GM23248 (cell line): ENCODE data around the gene DHH.

Source experiments
- EZH2 ChIP-seq: fragments of 200-600 bp; sonication (generic); IDR thresholded peaks from 2 replicates; pipeline ENCODE4 v1.6.1; 2018; ENCODE audit warnings: antibody characterized with exemption, mild to moderate bottlenecking; ENCODE audit not compliant: insufficient read depth, poor library complexity, severe bottlenecking
- EZH2phosphoT487 ChIP-seq: fragments of 200-600 bp; sonication (generic); IDR thresholded peaks from 2 replicates; pipeline ENCODE4 v1.6.1; 2018; ENCODE audit warnings: antibody characterized with exemption, moderate library complexity, mild to moderate bottlenecking, low read depth; ENCODE audit not compliant: insufficient read depth

- no peak for TF ChIP-seq EZH2
- no peak for TF ChIP-seq EZH2phosphoT487
Measured at GRCh38 chr12:49084438-49084837, 10.2 kb downstream of the DHH start.
